Measurements from ENCODE around the gene TNFRSF25.

Gene TNFRSF25

GRCh38 chr1:6414443-6414844 is 51.5 kb downstream of the TNFRSF25 start:
- peak; percentile 24 for DNase-seq

- DNase-seq: peak; percentile 79
Observed at GRCh38 chr1:6412896-6413295, 53.1 kb downstream of the TNFRSF25 start.

All from DMS53 (cell line).